Measurements from ENCODE around the gene CELA3A.

Gene CELA3A

GRCh38 chr1:22052115-22053016 lies 50.9 kb downstream of the CELA3A start, which contains the start of gene CDC42:
TSS of gene CDC42 (plus strand) at chr1:22052709. CDS start at chr1:22078479, 25,770 bp downstream.
- peak; percentile 97 for DNase-seq

GRCh38 chr1:22053017-22053860 lies 51.8 kb downstream of the CELA3A start:
- peak; percentile 31 for DNase-seq

GRCh38 chr1:22053861-22054770 lies 52.7 kb downstream of the CELA3A start:
- DNase-seq: no peak

GRCh38 chr1:22055463-22055862 lies 54.0 kb downstream of the CELA3A start:
- no peak for DNase-seq

GRCh38 chr1:22056043-22056442 lies 54.6 kb downstream of the CELA3A start:
- no peak for DNase-seq

GRCh38 chr1:22056936-22057335 lies 55.5 kb downstream of the CELA3A start:
- DNase-seq: no peak

- DNase-seq: no peak
Measured at GRCh38 chr1:22057861-22058260, 56.4 kb downstream of the CELA3A start.
